A549 (cell line): ENCODE data around the gene ORC3. TPM values are rescaled to one million over a fixed set of nuclear protein-coding genes. Genes with fewer than 3 reads are reported as not detected.

Source experiments
- ATAC-seq, 2 experiments: fragments of 200-7000 bp in 1 of 2; fragments of >200 bp in 1 of 2; cut with Nextera tagmentation in 1 of 2; cut with Tn5 transposase in 1 of 2; 3 replicates each; pipeline versions ENCODE4 v1.8.0 to v1.9.1; 2018 to 2020; ENCODE audit warnings: mild to moderate bottlenecking in 1 of 2, moderate library complexity in 1 of 2
- CTCF ChIA-PET: fragments of 300-600 bp; sonication (Branson Sonifier 250); formaldehyde crosslinking; extraction: SDS; loops from one replicate; lab custom pipeline; 2021; ENCODE audit warnings: antibody characterized with exemption, inconsistent platforms; lab: Yijun Ruan, JAX
- POLR2A ChIA-PET: fragments of 350-600 bp; formaldehyde crosslinking; extraction: SDS; loops from one replicate; lab custom pipeline; 2021; ENCODE audit warnings: antibody characterized with exemption, inconsistent platforms; lab: Yijun Ruan, JAX
- DNase-seq, 2 experiments: peaks; one replicate each; pipeline versions ENCODE4 v3.0.0 to v3.0.0-alpha.2; 2011 to 2016; ENCODE audit warnings: low read depth in 1 of 2, low spot score in 1 of 2
- FAIRE-seq: peaks from 2 replicates; lab custom pipeline; 2011; peaks lifted over from hg19 to GRCh38; lab: Jason Lieb, UNC
- H3K27ac ChIP-seq, 2 experiments: fragments of >200 bp; sonication (Bioruptor Twin); formaldehyde crosslinking; 3 replicates each; pipeline ENCODE4 v1.5.1; 2016 to 2017
- H3K4me1 ChIP-seq: fragments of >200 bp; sonication (Bioruptor Twin); formaldehyde crosslinking; 3 replicates; pipeline ENCODE4 v1.6.1; 2016
- H3K4me2 ChIP-seq: fragments of >200 bp; sonication (Bioruptor Twin); formaldehyde crosslinking; 3 replicates; pipeline ENCODE4 v1.6.1; 2016
- H3K4me3 ChIP-seq: fragments of >200 bp; sonication (Bioruptor Twin); formaldehyde crosslinking; 3 replicates; pipeline ENCODE4 v1.5.1; 2016
- H3K9me3 ChIP-seq: fragments of >200 bp; sonication (Bioruptor Twin); formaldehyde crosslinking; 3 replicates; pipeline ENCODE4 v1.6.1; 2016
- BCL3 ChIP-seq: fragments of >200 bp; sonication (Bioruptor Twin); formaldehyde crosslinking; IDR thresholded peaks from 3 replicates; pipeline ENCODE4 v1.6.1; 2016
- CBX2 ChIP-seq: fragments of 200-600 bp; sonication (generic); IDR thresholded peaks from 2 replicates; pipeline ENCODE4 v1.6.1; 2016; ENCODE audit warnings: low read depth, mild to moderate bottlenecking, borderline replicate concordance
- CHD2 ChIP-seq: fragments of 150-350 bp; IDR thresholded peaks from 2 replicates; pipeline ENCODE4 v1.6.1; 2014; ENCODE audit warnings: low read length; ENCODE audit not compliant: partially characterized antibody
- EHMT2 ChIP-seq: fragments of 200-600 bp; sonication (generic); IDR thresholded peaks from 2 replicates; pipeline ENCODE4 v1.6.1; 2016; ENCODE audit warnings: antibody characterized with exemption, low read depth, mild to moderate bottlenecking, moderate library complexity
- ESRRA ChIP-seq: fragments of 150-350 bp; IDR thresholded peaks from 2 replicates; pipeline ENCODE4 v1.6.1; 2014; ENCODE audit warnings: mild to moderate bottlenecking, low read length, borderline replicate concordance
- FOXS1 ChIP-seq: fragments of 250-450 bp; sonication (Bioruptor Pico); IDR thresholded peaks from 2 replicates; pipeline ENCODE4 v1.5.0; 2020; ENCODE audit warnings: mild to moderate bottlenecking, moderate library complexity
- HOXB13 ChIP-seq: fragments of 250-450 bp; sonication (Bioruptor Pico); IDR thresholded peaks from 2 replicates; pipeline ENCODE4 v1.5.0; 2020; ENCODE audit warnings: low read depth, mild to moderate bottlenecking, moderate library complexity
- HOXB5 ChIP-seq: fragments of 250-450 bp; sonication (Bioruptor Pico); IDR thresholded peaks from 2 replicates; pipeline ENCODE4 v1.5.0; 2020; ENCODE audit warnings: mild to moderate bottlenecking, moderate library complexity
- KDM1A ChIP-seq: fragments of 200-600 bp; sonication (generic); IDR thresholded peaks from 2 replicates; pipeline ENCODE4 v1.6.1; 2016; ENCODE audit warnings: low read depth, mild to moderate bottlenecking
- NR3C1 ChIP-seq: fragments of >200 bp; sonication (Bioruptor Twin); formaldehyde crosslinking; IDR thresholded peaks from 3 replicates; pipeline ENCODE4 v1.6.1; 2017
- PHF8 ChIP-seq: fragments of 200-600 bp; sonication (generic); IDR thresholded peaks from 2 replicates; pipeline ENCODE4 v1.6.1; 2016; ENCODE audit warnings: low read depth, mild to moderate bottlenecking, antibody characterized with exemption, moderate library complexity, borderline replicate concordance
- POLR2AphosphoS2 ChIP-seq: conservative IDR thresholded peaks from 2 replicates; pipeline ENCODE4 v1.6.1; 2012; ENCODE audit warnings: low read length, improper control_type of control experiment, inconsistent platforms
- RAD21 ChIP-seq, 2 experiments: fragments of >200 bp in 1 of 2; sonication (Bioruptor Twin) in 1 of 2; formaldehyde crosslinking in 1 of 2; IDR thresholded peaks in 1 of 2; conservative IDR thresholded peaks in 1 of 2; 2 replicates in 1 of 2; 3 replicates in 1 of 2; pipeline ENCODE4 v1.6.1; 2012 to 2018; ENCODE audit warnings: inconsistent platforms in 1 of 2
- RARB ChIP-seq: fragments of 250-450 bp; sonication (Bioruptor Pico); IDR thresholded peaks from 2 replicates; pipeline ENCODE4 v1.8.0; 2021; ENCODE audit warnings: mild to moderate bottlenecking, moderate library complexity
- RCOR1 ChIP-seq: fragments of 150-350 bp; IDR thresholded peaks from 2 replicates; pipeline ENCODE4 v1.6.1; 2014; ENCODE audit warnings: antibody characterized with exemption, low read length, low read depth
- RFX5 ChIP-seq: fragments of 450-650 bp; IDR thresholded peaks from 2 replicates; pipeline ENCODE4 v1.7.1; 2014; ENCODE audit warnings: antibody characterized with exemption, mild to moderate bottlenecking, moderate library complexity
- RNF2 ChIP-seq: fragments of 200-600 bp; sonication (generic); IDR thresholded peaks from 2 replicates; pipeline ENCODE4 v1.6.1; 2016; ENCODE audit warnings: low read depth, mild to moderate bottlenecking, antibody characterized with exemption, moderate library complexity, borderline replicate concordance
- SREBF2 ChIP-seq: fragments of 450-650 bp; IDR thresholded peaks from 2 replicates; pipeline ENCODE4 v1.6.1; 2014; ENCODE audit warnings: mild to moderate bottlenecking, moderate library complexity
- TFCP2L1 ChIP-seq: fragments of 250-450 bp; sonication (Bioruptor Pico); IDR thresholded peaks from 2 replicates; pipeline ENCODE4 v1.5.0; 2021; ENCODE audit warnings: mild to moderate bottlenecking
- ZSCAN20 ChIP-seq: fragments of 250-450 bp; sonication (Bioruptor Pico); IDR thresholded peaks from 2 replicates; pipeline ENCODE4 v1.8.0; 2022; ENCODE audit warnings: mild to moderate bottlenecking, moderate library complexity
- whole genome bisulfite sequencing: methylation state at CpG from one replicate; pipeline ENCODE4 v1.1.6; 2017; ENCODE audit errors: missing lambda C conversion rate; 5-methylcytosine and 5-hydroxymethylcytosine counted together
- polyA plus RNA-seq, 4 experiments: library from polyadenylated mRNA; depleted of rRNA in 3 of 4; stranded (reverse); fragments of >200 nt; fragmentation: RNase III in 1 of 4; extraction: RNeasy Plus Mini Kit Qiagen cat#74134 plus additional on column Dnase treatment in 1 of 4; gene quantifications; 2 replicates in 3 of 4; 3 replicates in 1 of 4; pipeline ENCODE4 v1.2.3, GENCODE V29; 2011 to 2017
- TF ChIP-seq, protein P1 (sequence below): IDR thresholded peaks from 2 replicates; pipeline ENCODE4 v1.6.1; 2012
- TF ChIP-seq, protein P2 (sequence below): fragments of 200-600 bp; sonication (generic); IDR thresholded peaks from 2 replicates; pipeline ENCODE4 v1.6.1; 2016; ENCODE audit warnings: antibody characterized with exemption, mild to moderate bottlenecking, moderate library complexity

ORC3 gene
- polyA plus RNA-seq, 2 of the 4 experiments (the other 2 are of a cell fraction): 25.5 to 50.1 TPM

DNA sequence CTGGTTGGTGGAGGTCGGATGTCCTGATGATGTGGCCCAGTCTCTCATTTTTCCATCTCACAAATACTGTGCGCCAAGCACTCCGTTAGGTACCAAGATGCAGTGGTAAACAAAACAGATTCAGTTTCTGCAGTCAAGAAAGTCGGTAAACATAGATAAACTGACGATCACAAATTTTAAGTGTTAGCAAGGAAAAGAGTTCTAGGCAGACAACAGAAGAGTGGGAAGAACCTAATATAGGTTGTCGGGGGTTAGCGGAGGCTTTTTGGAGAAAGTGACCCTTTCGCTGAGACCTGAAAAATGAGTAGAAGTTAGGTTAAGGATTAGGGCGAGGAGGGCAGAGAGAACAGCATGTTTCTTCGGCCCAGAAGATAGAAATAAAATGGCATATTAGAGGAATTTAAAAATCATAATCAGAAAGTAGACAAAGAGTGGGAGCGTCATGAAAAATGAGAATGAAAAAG, 514 bp downstream of the ORC3 start:
- peak overlapping the region; percentile 66 for H3K4me3 ChIP-seq
- H3K9me3 ChIP-seq: no peaks in the 10 kb centered on the region
- DNase-seq: no peak
- ChIA-PET POLR2A (interaction anchor here (0.6 kb wide), 1 partner anchor 214 kb away, joined by 3 read pairs; no protein-coding TSS in a partner anchor), CTCF (no interaction called here)
- FAIRE-seq: no peak
- peak overlapping the region; percentile 88 to 90 for H3K27ac ChIP-seq
- WGBS: 4% methylated on average over 11 of the region's 11 CpGs
- H3K4me1 ChIP-seq: peaks cover 19% of the 10 kb centered on the region; the same call in 2 of the 3 replicates
- no peak for ATAC-seq
- no peak for TF ChIP-seq HOXB13 (CRISPR knock-in tag)
- no peak for TF ChIP-seq SREBF2
- no peak for TF ChIP-seq EHMT2
- TF ChIP-seq HOXB5 (CRISPR knock-in tag): no peak
- no peak for TF ChIP-seq RARB (CRISPR knock-in tag)
- TF ChIP-seq KDM1A: no peak
- TF ChIP-seq ZSCAN20 (CRISPR knock-in tag): no peak
- no peak for TF ChIP-seq RNF2
- TF ChIP-seq RFX5: no peak
- no peak for TF ChIP-seq TFCP2L1 (CRISPR knock-in tag)
- TF ChIP-seq, protein P1, sequence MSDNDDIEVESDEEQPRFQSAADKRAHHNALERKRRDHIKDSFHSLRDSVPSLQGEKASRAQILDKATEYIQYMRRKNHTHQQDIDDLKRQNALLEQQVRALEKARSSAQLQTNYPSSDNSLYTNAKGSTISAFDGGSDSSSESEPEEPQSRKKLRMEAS: no peak
- no peak for TF ChIP-seq BCL3
- TF ChIP-seq, protein P2, sequence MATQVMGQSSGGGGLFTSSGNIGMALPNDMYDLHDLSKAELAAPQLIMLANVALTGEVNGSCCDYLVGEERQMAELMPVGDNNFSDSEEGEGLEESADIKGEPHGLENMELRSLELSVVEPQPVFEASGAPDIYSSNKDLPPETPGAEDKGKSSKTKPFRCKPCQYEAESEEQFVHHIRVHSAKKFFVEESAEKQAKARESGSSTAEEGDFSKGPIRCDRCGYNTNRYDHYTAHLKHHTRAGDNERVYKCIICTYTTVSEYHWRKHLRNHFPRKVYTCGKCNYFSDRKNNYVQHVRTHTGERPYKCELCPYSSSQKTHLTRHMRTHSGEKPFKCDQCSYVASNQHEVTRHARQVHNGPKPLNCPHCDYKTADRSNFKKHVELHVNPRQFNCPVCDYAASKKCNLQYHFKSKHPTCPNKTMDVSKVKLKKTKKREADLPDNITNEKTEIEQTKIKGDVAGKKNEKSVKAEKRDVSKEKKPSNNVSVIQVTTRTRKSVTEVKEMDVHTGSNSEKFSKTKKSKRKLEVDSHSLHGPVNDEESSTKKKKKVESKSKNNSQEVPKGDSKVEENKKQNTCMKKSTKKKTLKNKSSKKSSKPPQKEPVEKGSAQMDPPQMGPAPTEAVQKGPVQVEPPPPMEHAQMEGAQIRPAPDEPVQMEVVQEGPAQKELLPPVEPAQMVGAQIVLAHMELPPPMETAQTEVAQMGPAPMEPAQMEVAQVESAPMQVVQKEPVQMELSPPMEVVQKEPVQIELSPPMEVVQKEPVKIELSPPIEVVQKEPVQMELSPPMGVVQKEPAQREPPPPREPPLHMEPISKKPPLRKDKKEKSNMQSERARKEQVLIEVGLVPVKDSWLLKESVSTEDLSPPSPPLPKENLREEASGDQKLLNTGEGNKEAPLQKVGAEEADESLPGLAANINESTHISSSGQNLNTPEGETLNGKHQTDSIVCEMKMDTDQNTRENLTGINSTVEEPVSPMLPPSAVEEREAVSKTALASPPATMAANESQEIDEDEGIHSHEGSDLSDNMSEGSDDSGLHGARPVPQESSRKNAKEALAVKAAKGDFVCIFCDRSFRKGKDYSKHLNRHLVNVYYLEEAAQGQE: no peak
- no peak for TF ChIP-seq FOXS1 (CRISPR knock-in tag)
- TF ChIP-seq RAD21 (conservative IDR thresholded peaks at IDR 0.05 in 1 of 2, IDR thresholded peaks at IDR 0.05 in 1 of 2): no peak
- TF ChIP-seq POLR2AphosphoS2: no peak
- TF ChIP-seq CHD2: no peak
- no peak for TF ChIP-seq ESRRA
- peak overlapping the region; percentile 82 for H3K4me2 ChIP-seq

DNA sequence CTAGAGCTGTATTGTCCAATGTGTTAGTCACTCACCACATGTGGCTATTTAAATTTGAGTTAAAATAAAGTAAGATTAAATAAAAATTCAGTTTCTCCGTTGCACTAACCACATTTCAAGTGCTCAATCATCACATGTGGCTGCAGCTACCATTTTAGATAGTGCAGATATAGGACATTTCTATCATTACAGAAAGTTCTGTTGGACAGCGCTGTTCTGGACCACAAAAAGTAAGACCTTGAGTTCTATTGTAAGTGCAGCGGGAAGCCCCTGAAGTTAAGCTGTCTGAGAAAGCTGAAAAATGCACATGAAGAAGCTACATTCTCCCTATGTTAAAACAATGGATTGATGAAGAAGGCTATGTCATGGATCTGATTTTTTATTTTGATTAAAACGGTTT, 1.1 kb downstream of the ORC3 start:
- peak overlapping the region; percentile 88 to 90; a peak in 4 of 6 replicates for H3K27ac ChIP-seq
- peaks cover 19% of the 10 kb centered on the region; the same call in 2 of the 3 replicates for H3K4me1 ChIP-seq
- no peak for ATAC-seq
- H3K4me3 ChIP-seq: peak overlapping the region; percentile 66
- POLR2A ChIA-PET: no interaction called here
- H3K4me2 ChIP-seq: peak overlapping the region; percentile 82
- no peak for FAIRE-seq
- H3K9me3 ChIP-seq: no peaks in the 10 kb centered on the region
- CTCF ChIA-PET: no interaction called here
- DNase-seq: no peak
- no peak for TF ChIP-seq EHMT2
- TF ChIP-seq PHF8: no peak
- 55% methylated on average over 4 of the region's 4 CpGs for WGBS

DNA sequence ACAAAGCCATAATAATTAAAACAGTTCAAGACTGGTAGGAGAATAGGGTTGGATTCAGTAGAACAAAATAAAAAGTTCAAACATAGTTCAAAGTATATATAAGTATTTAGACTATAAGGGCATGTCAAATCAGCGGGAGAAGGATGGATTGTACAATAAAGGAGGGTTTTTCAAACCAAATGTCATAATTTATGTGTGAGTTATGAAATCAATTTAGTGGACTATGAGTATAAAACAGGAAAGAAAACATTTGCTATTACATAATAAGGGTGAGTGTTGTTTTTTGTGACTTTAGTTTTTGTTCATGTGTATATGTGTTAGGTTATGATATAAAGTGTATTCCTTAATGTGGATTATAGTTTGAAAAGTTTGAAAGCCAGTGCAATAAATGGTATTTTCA, 10.6 kb downstream of the ORC3 start:
- 86% methylated on average over 1 of the region's 1 CpG for whole genome bisulfite sequencing

More for the DNA sequence above, 10.6 kb downstream of the ORC3 start:
- H3K27ac ChIP-seq: no peak overlapping the region
- no peak for FAIRE-seq
- H3K4me3 ChIP-seq: no peak overlapping the region
- no peak for DNase-seq
- no peak for ATAC-seq
- CTCF ChIA-PET: no interaction called here
- POLR2A ChIA-PET: no interaction called here
- TF ChIP-seq SREBF2 (no peak), RCOR1 (no peak), CBX2 (no peak), RNF2 (no peak), NR3C1 (no peak)
- no peaks in the 10 kb centered on the region for H3K9me3 ChIP-seq
- no peaks in the 10 kb centered on the region for H3K4me1 ChIP-seq
- no peak overlapping the region for H3K4me2 ChIP-seq
